SKM-1 (cell line): ENCODE measurements around the gene CACNA1A.

Experiments used
- DNase-seq: peaks from one replicate; lab custom pipeline; 2025; ENCODE audit not compliant: unreplicated experiment; lab: John Stamatoyannopoulos, UW

CACNA1A gene

DNA sequence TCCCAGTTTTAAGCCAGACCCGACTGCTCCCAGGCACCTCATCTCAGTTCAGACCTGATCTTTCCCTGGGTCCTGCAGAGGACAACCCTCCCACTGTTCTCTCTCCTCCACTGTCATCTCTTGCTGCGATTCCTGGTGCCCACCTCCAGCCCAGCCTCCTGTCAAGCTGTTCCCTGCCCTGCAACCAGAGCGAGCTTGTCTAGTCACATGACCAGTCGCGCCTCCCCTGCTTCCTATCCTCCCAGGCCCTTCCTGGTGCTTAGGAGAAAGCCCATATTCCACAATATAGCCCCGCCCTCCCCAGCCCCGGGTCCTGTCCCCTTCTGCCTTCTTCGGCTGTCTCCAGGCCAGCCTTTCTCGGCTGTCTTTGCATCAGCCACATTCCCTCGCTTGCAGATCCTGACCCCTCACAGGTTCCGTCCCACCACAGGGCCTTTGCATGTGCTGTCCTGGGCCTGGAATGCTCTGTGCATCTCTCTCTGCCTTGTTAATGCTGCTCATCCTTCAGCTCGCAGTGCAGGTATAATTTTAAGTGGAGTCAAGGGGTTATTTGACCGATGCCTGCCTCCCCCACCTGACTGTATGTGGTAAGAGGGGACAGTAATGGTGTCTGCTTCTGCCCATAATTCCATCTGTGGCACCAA, 267.3 kb downstream of the CACNA1A start:
- DNase-seq, result no peak

DNA sequence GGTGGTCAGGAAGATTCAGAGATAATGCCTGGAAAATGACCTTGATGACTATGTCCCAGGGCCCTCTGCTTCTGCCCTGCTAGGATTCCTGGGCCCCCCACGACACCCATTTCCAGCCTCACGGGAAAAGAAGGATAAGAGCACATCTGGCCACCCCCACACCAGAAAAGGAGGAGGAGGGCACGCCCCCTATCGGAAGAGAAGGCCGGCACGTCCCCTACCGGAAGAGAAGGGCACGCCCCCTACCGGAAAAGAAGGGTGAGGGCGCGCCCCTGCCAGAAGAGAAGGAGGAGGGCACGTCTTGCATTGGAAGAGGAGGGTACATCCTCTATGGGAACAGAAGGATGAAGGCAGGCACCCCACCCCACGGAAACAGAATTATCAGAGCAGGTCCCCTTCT, 271.8 kb downstream of the CACNA1A start:
- DNase-seq, result peak; percentile 14

DNA sequence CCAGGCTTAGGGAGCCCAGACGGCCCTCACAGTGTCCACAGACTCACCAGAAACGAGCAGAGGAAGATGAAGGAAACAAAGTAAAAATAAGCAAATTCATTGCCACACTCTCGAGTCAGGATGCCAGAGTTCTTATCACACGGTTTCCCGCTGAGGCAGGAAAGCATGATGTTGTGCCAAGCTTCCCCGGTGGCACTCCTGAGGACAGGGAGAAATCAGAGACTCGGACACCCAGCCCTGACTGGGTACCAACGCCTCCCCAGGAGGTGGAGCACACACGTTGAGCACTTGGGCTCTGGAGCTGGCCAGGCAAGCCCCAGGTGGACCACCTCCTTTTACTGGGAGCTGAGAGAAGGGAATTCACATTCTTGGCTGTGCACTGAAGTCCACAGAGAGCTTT, 274.6 kb downstream of the CACNA1A start:
- no peak for DNase-seq

DNA sequence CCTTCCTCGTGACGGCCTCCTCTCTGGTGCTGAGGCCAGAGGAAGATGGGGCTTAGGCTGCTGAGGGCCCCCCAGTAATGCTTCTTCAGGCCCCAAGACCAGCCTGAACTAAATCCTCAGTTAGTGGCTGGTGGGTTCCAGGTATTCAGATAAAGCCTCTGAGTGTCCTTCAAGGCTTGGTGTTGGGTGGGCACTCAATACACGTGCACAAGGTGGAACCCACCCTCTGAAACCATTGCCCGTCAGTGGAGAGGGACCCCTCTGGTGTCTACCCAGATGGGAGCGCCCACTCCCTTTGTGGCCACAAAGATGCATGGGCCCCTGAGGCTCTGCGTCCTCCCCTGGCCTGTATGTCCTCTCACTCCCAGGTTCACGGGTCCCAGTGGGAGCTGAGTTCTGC, 277.0 kb downstream of the CACNA1A start:
- no peak for DNase-seq

DNA sequence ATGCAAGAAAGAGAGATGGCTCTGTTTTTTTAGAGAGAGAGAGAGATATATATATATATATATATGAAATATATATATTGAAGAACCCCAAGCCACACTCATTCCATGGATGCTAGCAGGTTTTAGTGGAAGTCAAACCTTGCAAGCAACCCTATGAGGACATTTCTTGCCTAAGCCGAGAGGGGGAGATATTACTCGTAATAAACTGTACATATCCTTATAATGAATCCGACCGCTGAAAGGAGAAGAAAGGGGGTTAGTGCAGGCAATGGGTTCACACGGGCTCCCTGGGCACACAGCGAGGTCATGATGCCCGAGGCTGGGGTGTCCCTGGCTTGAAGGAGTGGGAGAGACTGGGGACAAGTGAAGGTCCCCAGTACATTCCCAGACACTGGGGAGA, 277.7 kb downstream of the CACNA1A start:
- no peak for DNase-seq

DNA sequence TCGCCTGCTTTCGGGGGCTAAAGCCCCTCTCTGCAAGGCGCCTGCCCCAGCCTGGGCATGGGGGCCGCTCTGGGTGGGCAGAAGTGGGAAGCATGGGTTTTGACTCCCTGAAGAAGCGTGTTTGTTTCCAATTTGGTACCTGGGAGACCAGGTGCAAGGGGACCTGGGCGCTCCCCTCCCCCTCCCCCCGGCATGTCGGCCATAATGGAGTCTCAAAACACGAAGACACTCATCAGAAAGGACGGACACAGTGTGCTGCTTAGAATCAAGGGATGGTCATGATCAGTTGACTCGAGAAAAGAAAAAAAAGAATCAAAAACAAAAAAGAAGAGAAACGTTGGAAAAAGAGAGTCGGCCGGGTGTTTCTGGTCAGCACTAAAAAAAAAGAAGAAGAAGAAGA, 279.3 kb downstream of the CACNA1A start:
- DNase-seq, result no peak

DNA sequence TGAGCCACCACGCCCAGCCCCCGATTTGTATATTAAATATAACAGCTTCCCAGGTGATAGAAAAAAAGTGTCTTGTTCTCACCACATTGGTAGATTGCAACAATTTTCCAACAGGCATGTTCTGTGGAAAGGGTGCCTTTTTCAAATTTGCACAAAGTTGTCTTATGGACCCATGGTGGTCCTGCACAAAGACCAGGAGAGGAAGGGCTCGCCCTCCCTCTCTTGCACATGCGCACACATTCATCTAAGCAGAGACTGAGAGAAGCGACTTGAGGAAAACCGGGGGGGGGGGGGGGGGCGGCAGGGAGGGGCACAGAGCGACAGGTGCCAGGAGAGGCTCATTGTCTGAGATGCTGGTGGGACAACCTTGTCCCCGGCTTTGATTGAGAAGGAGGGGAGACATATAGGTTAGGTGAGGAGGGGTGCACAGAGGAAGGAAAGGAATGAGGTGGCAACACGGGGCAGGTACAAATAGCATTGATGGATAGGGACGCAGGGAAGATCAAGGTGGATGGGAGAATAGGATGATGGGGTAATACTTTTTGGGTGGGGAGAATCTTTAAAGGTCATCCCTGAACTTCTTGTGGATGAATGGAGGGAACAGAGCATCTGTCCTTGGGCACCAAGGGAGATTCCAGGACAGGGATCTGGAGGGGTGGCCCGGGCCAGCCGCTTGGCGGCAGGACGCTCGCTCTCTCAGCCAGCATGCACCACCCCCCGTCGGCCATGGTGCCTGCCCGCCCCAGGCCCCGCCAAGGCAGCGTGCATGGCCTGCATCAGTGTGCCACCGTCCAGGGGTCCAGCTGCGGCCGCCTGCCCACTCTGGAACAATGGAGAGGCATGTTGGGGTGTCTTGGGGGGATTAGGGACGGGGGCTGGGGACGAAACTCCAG, 280.1 kb downstream of the CACNA1A start:
- DNase-seq, result no peak

DNA sequence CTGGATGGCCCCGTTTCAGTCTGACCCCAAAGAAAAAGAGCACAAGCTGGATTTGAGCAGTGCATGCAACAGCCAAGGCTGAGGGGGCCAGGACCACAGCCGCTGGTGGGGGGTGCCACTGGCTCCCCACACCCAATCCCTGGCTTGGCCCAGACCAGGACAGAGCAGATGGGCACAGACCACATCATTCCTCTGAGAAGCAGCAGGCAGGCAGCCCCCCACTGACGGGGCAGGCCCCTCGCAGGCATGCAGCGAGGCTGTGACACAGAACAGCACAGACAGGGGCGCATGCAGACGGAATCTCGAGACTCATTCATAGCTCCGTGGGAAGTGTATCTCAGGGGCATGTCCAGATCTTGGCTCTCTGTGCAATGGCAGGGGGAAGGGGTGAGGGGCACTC, 281.2 kb downstream of the CACNA1A start:
- no peak for DNase-seq

DNA sequence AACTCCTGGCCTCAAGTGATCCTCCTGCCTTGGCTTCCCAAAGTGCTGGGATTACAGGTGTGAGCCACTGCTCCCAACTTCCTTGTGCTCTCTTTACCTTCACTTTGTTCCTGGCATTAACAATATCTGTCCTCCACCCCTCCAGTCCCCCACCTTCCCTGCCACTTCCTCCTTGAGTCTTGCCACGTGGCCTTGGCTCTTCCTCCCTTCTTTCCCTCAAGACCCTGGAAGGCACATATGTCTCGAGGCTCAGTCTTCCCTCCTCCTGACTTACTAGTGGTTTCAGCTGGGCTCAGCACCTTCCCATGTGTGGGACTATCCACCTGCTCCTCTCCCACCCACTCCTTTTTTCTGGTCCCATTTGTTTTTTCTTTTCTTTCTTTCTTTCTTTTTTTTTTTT, 285.4 kb downstream of the CACNA1A start:
- DNase-seq, result no peak

DNA sequence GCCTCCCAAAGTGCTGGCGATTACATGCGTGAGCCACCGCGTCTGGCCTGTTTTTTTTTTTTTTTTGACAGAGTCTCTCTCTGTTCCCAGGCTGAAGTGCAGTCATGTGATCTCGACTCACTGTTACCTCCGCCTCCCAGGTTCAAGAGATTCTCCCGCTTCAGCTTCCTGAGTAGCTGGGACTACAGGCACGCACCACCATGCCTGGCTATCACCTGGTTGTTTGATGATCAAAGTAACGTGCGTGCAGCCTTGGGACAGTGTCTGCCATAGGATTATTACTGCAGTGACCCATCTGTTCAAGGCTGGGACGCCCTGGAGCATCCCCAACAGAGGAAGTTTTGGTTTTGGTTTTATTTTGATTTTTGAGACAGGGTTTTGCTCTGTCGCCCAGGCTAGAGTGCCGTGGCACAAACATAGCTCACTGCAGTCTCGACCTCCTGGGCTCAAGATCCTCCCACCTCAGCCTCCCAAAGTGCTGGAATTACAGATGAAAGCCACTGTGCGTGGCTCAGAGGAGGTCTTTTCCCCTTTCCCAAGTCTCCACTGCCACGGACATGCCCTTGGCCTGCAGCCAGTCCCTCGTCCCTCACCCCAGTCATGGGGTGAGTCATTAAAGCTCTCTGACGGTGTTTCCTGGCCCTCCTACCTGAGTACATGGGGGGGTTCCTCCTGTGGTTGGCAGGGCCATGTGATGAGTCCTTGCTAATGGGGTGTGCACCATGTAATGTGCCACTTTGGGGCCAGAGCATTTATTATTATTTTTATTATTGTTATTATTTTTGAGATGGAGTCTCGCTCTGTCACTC, 290.5 kb downstream of the CACNA1A start:
- DNase-seq, result no peak

DNA sequence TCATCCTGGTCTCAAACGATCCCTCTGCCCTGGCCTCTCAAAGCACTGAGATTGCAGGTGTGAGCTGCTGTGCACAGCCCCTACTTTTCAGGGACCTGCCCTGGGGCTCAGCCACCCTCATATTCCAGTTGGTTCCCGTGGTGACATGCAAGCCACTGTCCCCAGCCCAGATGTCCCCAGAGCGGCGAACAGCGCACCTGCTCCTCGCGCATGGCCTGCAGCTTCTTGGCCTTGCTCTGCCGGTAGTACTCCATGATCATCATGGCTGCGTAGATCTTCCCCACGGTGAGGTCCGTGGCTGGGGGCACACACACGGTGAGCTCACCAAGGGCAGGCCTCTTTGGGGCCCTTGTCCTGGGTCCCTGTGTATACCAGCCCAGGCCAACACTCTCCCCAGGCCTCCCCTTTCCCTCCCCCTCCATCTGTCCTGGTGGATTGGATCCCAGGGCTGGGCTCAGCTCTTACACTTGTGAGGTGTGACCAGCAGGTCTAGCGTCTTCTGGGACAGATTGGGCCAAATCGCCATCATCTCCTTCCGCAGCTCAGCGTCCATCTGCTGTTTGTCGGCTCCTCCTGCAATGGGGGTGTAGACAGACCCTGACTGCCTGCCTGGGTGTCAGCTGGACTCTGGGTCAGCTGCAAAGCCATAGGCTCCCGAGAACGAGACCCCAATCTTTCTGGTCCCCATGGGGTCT, 292.1 kb downstream of the CACNA1A start:
- DNase-seq, result no peak

DNA sequence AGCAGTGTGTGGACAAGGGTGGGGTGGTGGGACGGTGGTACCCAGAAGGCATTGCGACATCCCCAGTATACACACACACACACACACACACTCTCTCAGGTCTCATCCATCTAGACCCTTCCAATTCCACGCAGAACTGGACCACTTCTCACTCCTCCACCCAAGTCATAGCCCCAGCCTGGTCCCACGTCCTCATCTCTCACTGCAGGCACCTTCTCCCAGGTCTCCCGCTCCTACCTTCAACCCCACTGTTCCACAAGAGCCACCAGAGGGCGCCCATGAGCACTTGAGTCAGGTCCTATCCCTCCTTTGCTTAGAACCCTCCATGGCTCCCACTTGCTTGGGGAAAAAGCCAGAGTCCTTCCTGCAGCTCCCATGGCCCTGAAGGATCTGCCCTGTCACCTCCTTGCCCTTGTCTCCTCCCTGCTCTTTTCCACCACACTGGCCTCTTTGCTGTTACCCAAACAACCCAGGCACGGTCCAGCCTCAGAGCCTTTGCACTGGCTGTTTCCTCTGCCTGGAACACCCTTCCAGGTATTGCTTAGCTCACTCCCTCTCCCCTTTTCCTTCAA, 293.4 kb downstream of the CACNA1A start:
- DNase-seq, result peak; percentile 18

DNA sequence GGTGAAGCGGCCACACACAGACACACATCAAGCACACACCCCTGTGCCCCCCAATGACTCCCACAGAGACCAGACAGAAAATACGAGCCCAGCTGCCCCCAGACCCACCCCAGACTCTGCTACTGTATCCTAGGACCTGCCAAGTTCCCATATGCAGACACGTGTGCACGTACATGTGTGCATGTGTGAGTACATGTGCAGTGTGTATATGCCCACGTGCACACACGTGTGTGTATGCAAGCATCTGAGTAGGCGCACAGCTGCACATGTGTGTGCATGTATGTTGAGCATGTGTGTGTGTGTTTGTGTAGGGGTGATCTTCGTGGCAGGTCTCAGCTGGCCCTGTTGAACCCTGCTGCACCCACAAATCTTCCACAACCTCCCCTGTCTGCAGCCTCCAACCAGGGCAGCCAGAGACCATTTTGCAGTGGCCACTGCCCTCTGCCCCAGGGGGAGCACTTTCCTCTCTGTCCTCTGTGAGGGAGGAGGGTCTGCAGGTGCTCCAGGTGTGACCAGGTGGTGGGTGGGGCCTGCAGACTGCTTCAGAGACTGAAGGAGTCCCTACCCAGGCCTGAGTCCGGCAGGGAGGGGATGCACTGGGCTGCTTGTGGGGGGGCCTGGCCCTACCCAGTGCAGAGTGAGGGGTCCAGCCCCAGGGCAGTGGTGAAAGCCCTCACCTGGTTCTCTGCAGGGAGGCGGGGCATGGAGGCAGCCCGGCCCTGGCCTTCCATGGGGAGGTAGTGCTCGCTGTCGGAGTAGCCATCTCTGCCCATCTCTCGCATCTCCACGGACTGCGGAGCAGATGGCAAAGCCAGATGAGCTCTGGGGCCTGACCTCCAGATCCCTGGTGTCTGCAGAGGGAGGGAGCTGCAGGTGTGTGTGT, 294.6 kb downstream of the CACNA1A start:
- DNase-seq, result no peak

DNA sequence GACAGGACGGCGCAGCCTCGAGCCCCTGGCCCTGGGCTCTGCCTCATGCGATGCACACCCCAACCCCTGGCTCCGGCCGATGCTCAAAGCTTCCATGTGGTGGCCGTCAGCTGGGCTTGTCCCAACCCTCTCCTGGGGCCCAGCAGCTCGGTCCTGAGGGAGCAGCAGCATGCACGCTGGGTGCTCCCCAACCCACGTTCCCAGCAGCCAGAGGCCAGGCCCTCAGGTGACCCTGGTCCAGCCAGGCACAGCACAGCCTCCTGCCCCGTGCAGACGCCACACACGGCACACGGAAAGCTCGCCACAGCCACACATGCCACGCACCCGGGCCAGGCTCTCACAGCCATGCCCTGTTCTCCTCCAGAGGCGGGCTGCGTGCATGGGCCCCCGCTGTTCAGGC, 295.3 kb downstream of the CACNA1A start:
- no peak for DNase-seq

DNA sequence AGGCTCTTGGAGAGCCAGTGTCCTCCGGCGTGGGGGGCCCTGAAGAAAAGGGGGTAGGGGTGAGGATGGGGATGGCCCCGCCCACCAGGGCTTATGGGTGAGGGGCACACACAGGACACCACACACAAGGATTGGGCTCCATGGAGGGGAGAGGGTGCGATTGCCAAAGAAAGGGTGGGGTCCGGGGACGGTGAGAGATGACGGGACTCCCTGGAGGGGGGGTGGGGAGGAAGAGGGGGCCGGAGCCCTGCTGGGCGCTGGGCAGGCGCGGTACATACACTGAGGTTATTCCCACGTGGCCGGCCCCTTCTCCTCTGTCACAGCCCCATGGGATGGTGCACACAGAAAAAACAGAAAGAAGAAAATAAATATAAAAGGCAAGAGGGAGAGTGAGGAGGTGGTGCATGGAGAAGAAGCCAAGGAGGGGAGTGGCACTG, 295.9 kb downstream of the CACNA1A start:
- DNase-seq, result no peak

DNA sequence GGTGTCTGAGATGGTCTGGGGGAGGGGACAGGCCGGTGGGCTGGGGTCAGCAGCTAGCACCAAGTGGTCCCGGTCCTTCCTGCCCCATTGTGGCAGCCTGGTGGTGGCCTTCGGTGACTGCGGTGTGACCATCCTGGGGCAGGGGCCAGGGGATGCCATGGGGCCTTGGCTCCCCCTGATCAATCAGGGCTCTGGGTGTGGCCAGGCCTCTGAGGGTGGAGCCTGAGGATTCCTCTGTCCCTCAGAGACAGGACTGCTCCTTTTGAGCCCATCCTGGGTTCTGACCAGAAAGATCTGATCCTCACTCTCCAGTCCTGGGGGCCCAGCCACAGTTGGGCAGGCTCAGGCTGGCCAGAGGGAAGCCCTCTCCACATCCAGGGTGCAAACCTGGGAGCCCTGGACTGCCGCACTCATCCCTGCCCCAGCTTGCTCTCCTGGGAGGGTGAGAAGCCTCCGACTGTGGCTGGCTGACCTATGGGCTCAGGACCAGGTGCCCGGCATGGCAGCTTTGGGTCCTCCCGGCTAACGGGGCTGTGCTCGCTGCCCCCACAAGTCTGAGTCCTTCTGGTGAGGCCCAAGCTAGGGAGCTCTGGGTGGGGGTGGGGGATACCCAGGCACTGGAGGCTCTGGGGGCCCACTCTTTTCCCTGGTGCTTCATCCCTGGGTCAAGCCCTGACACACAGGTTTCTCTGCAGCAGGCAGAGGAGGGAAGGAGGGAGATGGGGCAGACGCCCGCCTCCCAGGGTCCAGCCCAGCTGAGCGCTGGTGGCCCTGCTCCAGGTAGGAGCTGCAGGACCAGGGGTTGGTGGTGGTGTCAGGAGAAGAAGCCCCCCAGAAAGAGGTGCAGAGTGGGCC, 296.6 kb downstream of the CACNA1A start:
- DNase-seq, result no peak

DNA sequence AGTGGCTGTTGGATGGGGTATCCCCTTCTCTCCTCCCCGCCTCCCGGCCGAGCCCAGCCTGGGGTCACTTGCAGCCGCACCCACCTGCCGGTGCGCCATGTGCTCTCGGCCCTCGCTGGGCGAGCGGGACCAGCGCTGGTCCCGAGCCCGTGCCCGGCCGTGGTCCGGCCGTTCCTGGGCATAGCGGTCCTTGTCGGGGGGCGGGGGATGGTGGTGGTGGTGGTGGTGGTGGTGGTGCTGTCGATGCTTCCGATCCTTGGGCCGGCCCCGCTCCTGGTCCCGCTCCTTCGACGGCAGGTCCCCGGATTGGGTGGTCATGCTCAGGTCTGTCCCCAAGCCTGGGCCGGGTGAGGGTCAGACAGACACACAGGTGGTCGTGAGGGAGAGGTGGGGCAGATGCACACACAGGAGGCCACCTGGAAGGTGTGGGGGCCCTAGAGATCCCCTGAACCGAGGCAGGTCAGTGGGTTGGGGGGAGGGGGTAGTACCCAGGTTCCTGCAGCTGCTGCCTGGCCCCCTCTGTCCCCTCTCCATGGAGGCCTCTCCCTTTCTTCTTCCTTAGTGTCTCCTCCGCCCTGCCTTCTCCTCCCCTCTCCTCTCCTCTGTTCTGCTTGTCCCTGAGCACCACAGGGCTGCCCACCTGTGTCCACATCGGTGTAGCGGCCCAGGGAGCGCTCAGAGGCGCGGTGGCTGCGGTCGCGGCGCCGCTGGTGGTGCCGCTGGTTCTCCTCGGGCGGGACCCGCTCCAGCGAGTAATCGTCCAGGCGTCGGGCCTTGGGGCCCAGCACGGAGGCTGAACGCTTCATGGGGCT, 297.4 kb downstream of the CACNA1A start:
- DNase-seq, result no peak
